Inflammatory macrophage (primary cell): ENCODE results near the gene SLC5A9.
"Not testable (repeated sequence)": the region's sequence is repeated elsewhere in the genome, so short reads cannot be mapped to it uniquely, and the experiment has no call there.

Experiments used
- DNase-seq, 2 donors: peaks; one replicate each; pipeline ENCODE4 v3.0.0-alpha.2; 2020 to 2022
- total RNA-seq, 18 experiments: gene quantifications; one replicate each; lab custom pipeline; 2026; ENCODE audit warnings: mixed read lengths in 6 of 18, inconsistent platforms in 2 of 18; lab: John Stamatoyannopoulos, UW

Gene SLC5A9
- total RNA-seq: 0 to 0.13 (median 0) reads per million in 18 experiments

DNA sequence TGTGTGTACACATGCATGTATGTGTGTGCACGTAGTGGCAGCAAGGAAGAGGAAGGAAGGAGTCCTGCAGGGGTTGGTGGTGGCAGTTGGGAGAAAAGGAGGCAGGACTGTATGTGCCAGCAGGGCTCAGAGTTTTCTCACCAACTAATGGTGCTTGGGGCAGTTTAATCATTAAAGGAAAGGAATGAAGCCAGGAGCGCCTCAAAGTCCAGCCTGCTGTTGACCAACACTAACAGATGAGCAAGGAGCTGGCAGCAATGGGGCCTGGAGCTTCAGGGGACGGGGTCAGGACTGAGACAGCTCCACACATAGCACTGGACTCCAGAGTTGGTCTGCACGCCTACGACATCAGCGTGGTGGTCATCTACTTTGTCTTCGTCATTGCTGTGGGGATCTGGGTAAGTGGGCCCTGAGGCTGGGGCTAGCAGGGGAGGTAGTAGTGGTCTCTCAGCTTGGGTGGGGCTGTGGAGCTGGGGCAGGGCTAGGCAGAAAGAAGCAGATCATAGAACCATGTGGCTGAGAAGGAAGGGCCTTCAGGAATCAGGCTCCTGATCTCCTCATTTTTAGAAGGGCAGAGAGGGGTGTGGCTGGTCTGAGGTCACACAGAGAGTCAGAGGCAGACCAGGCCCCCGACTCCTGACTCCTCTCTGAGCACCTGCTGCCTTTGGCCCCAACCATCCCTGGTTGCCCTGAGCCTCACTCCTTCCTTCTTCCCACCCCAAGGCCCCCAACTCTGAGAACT, at the start of gene SLC5A9:
Gene SLC5A9, plus strand, starts transcription at position 216 of the 742 bp plus-strand sequence. Its CDS starts 21 bp downstream, at position 237.
- no peak for DNase-seq

DNA sequence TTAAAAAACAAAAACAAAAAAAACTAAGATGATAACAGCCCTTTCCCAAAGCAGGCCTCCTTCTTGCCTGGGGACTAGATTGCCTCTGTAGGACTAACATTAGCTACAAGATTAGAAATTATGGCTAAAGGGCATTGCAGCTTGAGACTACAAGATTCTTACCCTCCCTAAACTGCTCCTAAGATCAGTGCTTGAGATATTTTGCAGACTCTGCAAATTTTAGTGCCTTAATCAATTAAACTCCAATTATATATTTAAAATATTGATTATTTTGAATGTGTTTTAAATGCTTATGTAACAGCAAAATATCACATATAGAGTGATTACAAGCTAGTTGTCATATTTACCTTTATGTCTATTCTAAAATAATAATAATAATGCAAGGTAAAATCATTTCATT, 47.4 kb upstream of the SLC5A9 start:
- DNase-seq: no peak

DNA sequence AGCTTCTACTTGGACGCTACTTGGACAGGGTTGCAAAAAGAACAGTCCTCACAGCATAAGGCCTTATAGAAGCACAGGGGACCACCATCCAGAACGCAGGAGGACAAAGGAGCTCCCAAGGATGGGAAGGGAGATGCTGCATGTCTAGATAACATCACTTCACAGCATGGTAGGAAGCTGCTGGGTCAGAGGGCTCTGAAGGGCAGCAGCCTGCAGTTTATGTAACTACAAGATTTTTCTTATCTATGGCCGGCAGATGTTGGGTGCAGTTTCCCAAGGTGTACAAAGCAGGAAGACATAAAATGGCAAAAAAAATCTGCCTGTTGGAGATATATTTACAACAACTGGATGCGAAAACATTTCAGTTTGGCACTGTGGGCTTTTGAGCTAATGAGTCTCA, 45.3 kb upstream of the SLC5A9 start:
- DNase-seq: no peak

GRCh38 chr1:48181669-48182367, 40.7 kb upstream of the SLC5A9 start:
- DNase-seq: no peak

DNA sequence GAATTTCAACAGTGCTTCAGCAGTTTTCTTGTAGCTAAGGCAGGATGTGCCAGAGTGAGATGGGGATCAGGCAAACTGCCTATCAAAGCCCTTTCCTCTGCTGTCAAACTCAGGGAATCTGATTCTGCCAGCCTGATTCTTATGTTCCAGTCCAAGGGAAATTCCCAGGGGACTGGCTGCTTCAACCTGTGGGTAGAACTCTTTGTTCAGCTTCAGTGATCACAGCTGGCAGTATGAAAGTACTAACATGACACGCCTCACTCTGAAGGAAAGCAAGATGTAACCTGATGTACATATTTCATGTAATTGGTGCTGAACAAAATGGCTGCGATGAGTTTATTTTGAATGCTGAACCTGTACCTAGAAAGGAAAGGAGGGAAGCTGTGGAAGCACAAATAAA, 40.1 kb upstream of the SLC5A9 start:
- DNase-seq: no peak

GRCh38 chr1:48186306-48186839, 36.1 kb upstream of the SLC5A9 start:
- DNase-seq: no peak

GRCh38 chr1:48187969-48188563, 34.5 kb upstream of the SLC5A9 start:
- no peak for DNase-seq

DNA sequence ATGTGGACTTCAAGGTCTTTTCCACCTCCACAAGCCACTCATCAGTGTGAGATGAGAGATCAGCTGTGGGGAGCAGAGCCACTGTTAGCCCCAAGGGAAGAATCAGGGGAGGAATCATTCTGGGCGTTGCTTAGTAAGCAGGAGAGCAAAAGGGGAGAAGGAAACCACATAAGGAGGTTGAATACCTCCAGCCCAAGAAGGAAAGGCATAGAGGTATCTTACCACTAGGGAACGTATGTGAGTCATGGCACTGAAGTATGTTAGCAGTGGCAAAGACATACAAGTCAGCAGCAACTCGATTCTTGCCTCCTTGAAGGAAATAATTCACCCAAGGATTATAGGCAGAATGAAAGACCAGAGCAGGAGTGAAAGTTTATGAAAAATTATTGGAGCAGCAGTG, 31.6 kb upstream of the SLC5A9 start:
- DNase-seq: no peak

DNA sequence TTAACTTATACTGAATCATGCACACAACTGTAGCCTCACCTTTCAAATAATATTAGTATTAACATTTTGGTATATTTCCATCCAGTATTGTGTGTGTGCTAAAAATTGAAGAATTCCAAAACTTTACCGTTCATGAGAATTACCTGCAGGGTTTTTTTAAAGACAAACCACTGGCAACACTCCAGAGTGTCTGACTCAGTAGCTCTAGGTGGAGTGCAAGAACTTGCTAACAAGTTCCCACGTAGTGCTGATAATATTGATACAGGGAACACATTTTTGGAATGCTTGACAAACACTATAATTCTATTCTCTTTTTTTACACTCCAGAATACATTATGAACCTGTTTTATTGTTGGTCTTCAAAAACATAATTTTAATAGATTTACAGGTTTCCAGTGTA, 27.7 kb upstream of the SLC5A9 start:
- no peak for DNase-seq

DNA sequence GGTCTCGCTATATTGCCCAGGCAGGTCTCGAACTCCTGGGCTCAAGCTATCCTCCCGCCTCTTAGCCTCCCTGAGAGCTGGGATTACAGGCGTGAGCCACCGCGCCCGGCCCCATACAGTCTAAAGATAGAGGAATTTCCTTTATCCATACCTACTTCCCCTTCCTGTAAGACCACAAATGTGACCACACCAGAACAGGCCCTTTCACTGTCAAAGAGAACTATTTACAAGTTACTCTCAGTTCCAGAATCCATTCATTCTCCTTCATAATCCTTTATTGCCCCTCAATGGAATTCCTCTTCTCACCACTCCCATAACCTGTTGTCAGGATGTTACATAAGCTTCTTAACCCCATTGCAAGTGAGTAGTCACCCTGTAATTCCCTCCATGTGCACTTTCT, 26.3 kb upstream of the SLC5A9 start:
- DNase-seq: peak; percentile 25 to 48

- no peak for DNase-seq
Measured at GRCh38 chr1:48198970-48199369, 23.5 kb upstream of the SLC5A9 start.

- DNase-seq: no peak
Measured at GRCh38 chr1:48200166-48200900, 22.2 kb upstream of the SLC5A9 start.

GRCh38 chr1:48202030-48202752, 20.3 kb upstream of the SLC5A9 start:
- peak; percentile 68 to 74 for DNase-seq

GRCh38 chr1:48203287-48203900, 19.1 kb upstream of the SLC5A9 start:
- DNase-seq: peak; percentile 17 to 40

GRCh38 chr1:48205522-48205921, 17.0 kb upstream of the SLC5A9 start:
- DNase-seq: no peak

DNA sequence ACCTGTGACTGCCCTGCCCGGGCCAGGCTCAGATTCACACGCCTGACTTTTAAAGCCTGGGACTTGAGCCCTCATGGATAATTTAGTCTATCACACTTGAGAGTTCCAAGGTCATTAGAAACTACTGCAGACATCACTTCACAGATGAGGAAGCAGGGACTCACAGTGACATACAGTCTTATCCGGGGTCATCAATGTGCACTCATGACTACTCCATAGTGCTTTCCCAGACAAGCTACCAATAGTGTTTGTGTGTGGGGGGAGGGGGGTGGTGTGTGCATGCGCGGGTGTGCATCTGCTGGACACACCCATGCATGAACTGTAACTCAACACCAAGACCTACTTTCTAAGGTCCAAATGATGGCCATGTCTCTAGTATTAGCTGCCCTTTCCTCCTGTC, 16.1 kb upstream of the SLC5A9 start:
- no peak for DNase-seq

DNA sequence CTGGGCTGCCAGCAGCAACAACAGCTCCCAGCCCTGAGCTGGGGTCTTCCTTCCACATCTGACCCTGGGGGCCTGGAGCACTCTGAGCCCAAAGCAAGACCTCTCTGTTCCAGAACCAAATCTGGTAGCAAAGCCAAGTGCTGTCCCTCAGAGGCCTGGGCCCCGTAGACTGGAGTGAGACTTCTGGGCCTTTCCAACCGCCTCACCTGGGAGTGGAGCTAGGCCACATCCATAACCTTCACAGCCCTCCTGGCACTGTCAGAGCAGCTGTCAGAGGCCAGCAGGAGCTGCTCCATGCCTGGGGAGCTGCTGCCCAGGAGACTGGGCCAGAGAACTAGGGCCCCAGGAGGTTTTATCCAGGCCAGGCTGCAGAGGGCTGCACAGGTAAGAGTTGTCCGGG, 15.4 kb upstream of the SLC5A9 start:
- DNase-seq: no peak

GRCh38 chr1:48207536-48208075, 14.9 kb upstream of the SLC5A9 start:
- DNase-seq: no peak

- DNase-seq: no peak
Measured at GRCh38 chr1:48208251-48208650, 14.3 kb upstream of the SLC5A9 start.

DNA sequence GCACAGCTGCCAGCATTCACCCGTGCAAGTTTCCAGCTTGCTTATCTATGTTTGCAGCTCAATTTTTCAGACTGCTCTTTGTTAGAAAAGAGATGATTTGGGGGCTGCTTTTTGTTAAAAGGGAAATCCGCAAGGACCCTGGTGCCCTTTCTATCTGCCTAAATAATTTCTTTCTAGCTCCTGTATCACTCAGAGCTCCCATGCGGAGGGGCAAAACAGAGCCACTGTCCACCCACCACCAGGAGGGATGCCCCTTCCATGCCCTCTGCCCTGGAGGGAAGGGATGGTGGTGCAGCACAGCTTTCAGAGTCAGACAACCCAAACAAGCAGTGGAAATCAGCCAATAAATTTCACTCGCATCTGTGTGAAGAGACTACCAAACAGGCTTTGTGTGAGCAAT, 13.9 kb upstream of the SLC5A9 start:
- no peak for DNase-seq

DNA sequence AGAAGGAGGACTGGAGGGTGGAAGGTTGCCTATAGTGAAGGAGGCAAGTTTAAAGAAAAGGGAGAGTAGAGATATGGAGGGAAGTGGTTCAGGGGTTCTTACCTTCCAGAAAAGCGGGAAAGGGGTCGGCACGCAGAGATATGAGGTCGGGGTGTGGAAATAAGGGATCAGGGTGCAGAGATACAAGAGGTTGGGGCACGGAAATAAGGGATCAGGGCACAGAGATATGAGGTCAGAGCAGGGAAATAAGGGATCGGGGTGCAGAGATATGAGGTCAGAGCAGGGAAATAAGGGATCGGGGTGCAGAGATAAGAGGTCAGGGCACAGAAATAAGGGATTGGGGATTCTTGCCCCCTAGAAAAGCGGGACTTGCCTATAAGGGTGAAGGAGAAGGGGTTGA, 9.1 kb upstream of the SLC5A9 start:
- not testable (repeated sequence) for DNase-seq
